ENCODE measurements around the gene TMCO2. TPM values are rescaled to one million over a fixed set of nuclear protein-coding genes. Genes with fewer than 3 reads are reported as not detected.
A peak's percentile ranks its signal among the peaks of the same experiment; 100 is the strongest.

Gene TMCO2
- total RNA-seq, 2 experiments from 2014 or later: not detected

- POLR2A ChIA-PET: interaction anchor here (0.6 to 2.1 kb wide), 5 partner anchors 8 to 119 kb away, joined by 3 to 7 read pairs (median 4); no protein-coding TSS in a partner anchor
- peaks cover 39% of the 10 kb centered on the region for H3K4me1 Mint-ChIP-seq (ENCODE audit: low read depth)
- H3K4me3 Mint-ChIP-seq: no peak overlapping the region
Observed at GRCh38 chr1:40240390-40240789, 7.3 kb upstream of the TMCO2 start.

GRCh38 chr1:40241362-40241761 is 6.4 kb upstream of the TMCO2 start:
- ATAC-seq: peak; percentile 31
- Mint-ChIP-seq H3K4me3 (no peak overlapping the region), H3K9me3 (no peaks in the 10 kb centered on the region), H3K4me1 (ENCODE audit: low read depth) (peaks cover 39% of the 10 kb centered on the region), H3K36me3 (ENCODE audit: low read depth) (peaks cover 38% of the 10 kb centered on the region), H3K27ac (peak overlapping the region; percentile 87), H3K27me3 (no peaks in the 10 kb centered on the region)
- ChIA-PET CTCF (interaction anchor here (0.7 to 3.6 kb wide), 12 partner anchors 9 to 163 kb away, joined by 3 to 17 read pairs (median 4); no protein-coding TSS in a partner anchor), POLR2A (interaction anchor here (0.6 to 2.1 kb wide), 12 partner anchors 9 to 209 kb away, joined by 3 to 7 read pairs (median 4); partner anchors contain the start of gene ZFP69B)
- intact Hi-C loops (cut with micrococcal nuclease): no loop called here
- no peak for DNase-seq
- TF ChIP-seq CTCF (IDR thresholded peaks at IDR 0.05): no peak

More at GRCh38 chr1:40240390-40240789, 7.3 kb upstream of the TMCO2 start:
- CTCF ChIA-PET: interaction anchor here (0.5 to 3.6 kb wide), 8 partner anchors 10 to 142 kb away, joined by 3 to 17 read pairs (median 5); no protein-coding TSS in a partner anchor
- DNase-seq (no peak), ATAC-seq (no peak)
- Mint-ChIP-seq H3K27ac (no peak overlapping the region), H3K9me3 (no peaks in the 10 kb centered on the region), H3K27me3 (no peaks in the 10 kb centered on the region), H3K36me3 (ENCODE audit: low read depth) (peaks cover 46% of the 10 kb centered on the region)
- intact Hi-C loops (cut with micrococcal nuclease): no loop called here
- TF ChIP-seq CTCF (IDR thresholded peaks at IDR 0.05): no peak

DNA sequence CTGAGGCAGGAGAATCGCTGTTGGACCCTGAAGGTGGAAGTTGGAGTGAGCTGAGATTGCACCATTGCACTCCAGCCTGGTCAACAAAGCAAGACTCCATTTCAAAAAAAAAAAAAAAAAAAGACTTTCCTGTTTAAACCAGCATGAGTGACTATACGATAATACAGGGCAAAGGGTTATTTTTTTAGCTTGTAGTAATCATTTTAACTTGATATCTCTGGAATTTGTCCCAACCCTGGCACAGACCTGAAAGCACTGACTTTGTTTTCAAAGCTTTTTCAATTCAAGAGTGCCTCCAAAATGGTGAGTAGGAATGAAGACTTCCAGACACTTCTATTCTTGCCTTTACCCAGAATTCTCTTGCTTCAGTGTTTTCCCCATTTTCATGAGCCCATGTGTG is 4.4 kb upstream of the TMCO2 start:
- no peak for TF ChIP-seq CTCF (IDR thresholded peaks at IDR 0.05)
- no peak overlapping the region for H3K4me3 Mint-ChIP-seq
- intact Hi-C loops (cut with micrococcal nuclease): no loop called here
- ChIA-PET CTCF (interaction anchor here (1.0 to 3.6 kb wide), 3 partner anchors 72 to 99 kb away, joined by 3 to 17 read pairs (median 5); no protein-coding TSS in a partner anchor), POLR2A (interaction anchor here (1.5 kb wide), 1 partner anchor 12 kb away, joined by 6 read pairs; no protein-coding TSS in a partner anchor)
- DNase-seq: no peak
- ATAC-seq: no peak
- no peak overlapping the region for H3K27ac Mint-ChIP-seq
- H3K4me1 Mint-ChIP-seq (ENCODE audit: low read depth): peaks cover 25% of the 10 kb centered on the region
- no peaks in the 10 kb centered on the region for H3K9me3 Mint-ChIP-seq
- H3K27me3 Mint-ChIP-seq: no peaks in the 10 kb centered on the region
- H3K36me3 Mint-ChIP-seq (ENCODE audit: low read depth): peaks cover 18% of the 10 kb centered on the region

DNA sequence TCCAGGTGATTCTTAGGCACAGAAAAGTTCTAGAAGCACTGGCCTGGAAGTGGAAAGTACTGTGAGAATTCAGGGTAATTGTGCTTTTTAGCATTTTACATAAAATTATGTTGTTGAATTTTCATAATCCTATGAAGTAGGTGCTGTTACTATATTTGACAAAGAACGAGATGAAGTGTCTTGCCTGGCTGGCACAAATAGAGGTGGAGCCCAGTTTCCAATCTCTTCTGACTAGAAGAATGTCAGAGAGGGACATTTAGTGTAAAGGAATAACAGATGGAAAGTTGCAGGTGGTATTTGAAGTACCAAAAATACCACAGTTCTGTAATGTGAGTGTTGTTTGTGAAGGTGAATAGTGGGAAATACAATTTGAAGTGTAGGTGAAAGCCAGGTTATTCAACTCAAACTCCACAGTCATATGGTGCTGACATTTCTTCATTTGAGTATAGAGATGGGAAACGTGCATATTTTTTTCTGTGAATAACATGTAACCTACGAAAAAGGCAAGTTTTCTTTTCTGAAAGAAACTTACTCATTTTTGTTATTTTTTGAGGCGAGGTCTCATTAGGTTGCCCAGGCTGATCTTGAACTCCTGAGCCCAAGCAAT is 3.5 kb upstream of the TMCO2 start:
- no peak overlapping the region for H3K27ac Mint-ChIP-seq
- intact Hi-C loops (cut with micrococcal nuclease): no loop called here

More for the DNA sequence above, 3.5 kb upstream of the TMCO2 start:
- TF ChIP-seq CTCF (IDR thresholded peaks at IDR 0.05): no peak
- Mint-ChIP-seq H3K27me3 (no peaks in the 10 kb centered on the region), H3K4me1 (ENCODE audit: low read depth) (peaks cover 21% of the 10 kb centered on the region), H3K4me3 (no peak overlapping the region), H3K36me3 (ENCODE audit: low read depth) (peaks cover 9% of the 10 kb centered on the region), H3K9me3 (no peaks in the 10 kb centered on the region)
- ATAC-seq (no peak), DNase-seq (no peak)
- ChIA-PET POLR2A (interaction anchor here (0.6 kb wide), 1 partner anchor 48 kb away, joined by 3 read pairs; no protein-coding TSS in a partner anchor), CTCF (no interaction called here)
